ENCODE measurements around the gene CAMK1.

Gene CAMK1

DNA sequence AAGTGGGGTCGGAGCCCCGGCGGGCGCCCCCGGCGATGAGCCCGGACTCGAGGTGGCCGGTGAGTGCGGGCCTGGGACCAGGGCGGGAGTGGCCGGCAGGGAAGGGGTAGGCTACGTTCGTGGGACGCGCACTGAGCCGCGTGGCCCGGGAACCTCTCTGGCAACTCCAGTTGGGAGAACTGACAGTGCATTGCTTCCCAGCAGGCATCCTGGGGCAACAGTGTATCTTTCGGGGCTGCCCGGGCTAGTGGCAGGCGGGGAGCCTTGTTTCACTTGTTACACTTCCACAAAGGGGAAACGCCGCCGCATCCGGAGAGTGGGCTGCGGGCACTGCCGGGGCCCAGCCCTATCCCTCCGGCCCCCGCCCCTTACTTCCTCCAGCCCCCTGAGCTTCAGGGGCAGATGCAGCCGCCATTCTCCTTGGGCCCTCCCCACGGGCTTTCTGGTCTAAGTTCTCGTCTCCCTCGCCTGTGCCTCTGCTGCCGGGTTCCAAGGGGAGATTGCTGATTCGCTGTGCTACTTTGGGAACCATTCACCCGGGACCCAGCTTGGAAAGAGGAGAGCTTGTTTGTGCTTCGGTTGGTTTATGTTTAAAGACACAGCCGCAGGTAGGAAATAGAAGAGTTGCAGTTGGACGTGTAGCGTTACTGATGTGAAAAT lies 37.5 kb downstream of the CAMK1 start:
- DNase-seq: no peak

DNA sequence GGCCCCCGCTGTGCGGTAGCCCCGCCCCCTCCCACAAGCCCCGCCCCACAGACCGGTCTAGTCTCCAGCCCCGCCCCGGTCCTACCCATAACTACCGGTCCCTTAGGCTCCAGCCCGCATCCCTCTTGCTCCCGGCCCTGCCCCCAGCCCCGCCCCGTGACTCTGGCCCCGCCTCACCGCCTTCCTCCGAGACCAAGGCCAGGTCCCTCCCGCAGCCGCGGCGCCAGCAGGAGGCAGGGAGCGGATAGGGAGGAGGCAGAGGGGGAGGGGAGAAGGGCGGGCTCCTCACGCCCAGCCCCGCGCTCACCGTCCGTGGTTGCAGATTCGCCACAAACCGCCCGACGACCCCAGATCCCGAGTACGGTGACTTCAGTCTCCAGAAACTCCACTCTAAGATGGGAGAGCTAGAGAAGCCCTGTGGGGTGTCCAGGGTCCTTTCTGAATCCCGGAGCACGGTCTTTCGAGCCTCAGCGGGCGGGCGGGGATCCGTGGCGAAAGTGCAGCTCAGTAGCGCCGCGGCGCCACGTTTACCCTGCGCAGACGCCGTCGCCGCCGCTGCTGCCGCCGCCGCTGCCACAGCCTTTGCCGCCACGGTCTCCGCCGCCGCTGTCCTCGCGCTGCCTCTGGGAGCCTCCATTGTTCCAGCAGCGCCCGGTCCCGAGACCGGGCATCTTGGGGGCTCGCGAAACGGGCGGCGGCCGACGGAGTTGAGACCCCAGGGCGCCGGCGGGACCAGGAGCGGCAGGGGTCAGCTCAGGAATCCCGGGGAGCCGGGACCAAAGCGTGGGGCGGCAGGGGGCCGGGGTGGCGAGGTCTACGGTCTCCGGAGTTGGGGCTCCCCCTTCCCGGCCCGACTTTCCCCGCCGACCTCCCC lies 38.3 kb downstream of the CAMK1 start, which contains the start of gene BRPF1:
TSS of gene BRPF1 (plus strand) at position 530 of the 874 bp plus-strand sequence. CDS start 2,406 bp downstream, outside the sequence.
- peak; percentile 91 for DNase-seq

DNA sequence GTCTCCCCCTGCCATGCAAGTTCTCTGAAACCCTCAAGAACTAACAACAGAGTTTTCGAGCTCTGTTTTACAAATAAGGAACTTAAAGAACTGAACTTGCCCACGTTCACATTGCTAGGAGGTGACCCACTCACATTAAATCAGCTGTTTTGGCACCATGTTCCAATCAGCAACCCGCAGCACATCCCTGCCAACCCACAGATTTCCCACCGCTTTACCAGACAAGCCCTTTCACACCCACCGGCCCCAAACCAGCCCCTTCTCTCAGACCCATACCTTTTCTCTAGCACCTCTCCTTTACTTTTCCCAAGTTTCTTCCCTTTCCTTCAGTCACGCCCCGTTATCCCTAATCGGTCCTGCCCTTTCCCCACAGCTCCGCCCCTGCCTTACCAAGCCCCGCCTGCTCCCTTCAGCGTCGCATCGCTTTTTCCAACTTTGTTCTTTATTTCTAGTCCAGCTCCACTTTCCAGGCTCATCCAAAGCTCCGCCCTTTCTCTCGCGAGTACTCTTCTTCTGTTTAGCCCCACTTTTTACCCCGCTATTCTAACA lies 39.0 kb downstream of the CAMK1 start:
- no peak for DNase-seq

DNA sequence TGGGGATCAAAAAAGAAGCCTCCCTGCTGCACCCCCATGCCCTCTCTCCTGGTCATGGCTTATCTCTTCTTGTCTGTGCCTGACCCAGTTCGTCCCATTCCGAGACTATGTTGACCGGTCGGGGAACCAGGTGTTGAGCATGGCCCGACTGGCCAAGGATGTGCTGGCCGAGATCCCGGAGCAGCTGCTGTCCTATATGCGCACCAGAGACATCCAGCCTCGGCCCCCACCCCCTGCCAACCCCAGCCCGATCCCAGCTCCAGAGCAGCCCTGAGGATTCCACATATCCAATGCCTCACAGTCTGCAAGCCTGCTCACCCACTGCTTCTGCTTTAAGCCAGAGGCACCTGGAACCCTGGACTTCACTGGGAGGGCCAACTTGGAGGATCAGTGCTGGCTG lies 40.3 kb downstream of the CAMK1 start:
- no peak for DNase-seq

DNA sequence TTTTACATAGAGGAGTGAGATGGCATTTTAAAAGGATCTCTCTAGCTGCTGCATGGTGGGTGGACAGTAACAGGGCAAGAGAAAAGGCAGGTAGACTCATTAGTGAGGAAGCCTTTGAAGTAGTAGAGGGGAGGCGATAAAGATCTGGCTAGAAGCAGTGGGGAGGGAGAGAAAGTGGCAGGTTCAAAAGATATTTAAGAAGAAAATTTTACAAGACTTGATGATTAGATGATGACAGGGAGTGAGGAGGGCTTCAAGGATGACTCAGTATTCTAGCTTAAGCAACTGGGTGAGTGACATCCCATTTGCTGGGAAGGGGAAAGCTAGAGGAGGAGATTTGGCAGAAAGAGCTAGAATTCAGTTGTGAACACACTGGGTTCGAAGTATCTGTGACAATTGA lies 42.0 kb downstream of the CAMK1 start:
- DNase-seq: no peak

DNA sequence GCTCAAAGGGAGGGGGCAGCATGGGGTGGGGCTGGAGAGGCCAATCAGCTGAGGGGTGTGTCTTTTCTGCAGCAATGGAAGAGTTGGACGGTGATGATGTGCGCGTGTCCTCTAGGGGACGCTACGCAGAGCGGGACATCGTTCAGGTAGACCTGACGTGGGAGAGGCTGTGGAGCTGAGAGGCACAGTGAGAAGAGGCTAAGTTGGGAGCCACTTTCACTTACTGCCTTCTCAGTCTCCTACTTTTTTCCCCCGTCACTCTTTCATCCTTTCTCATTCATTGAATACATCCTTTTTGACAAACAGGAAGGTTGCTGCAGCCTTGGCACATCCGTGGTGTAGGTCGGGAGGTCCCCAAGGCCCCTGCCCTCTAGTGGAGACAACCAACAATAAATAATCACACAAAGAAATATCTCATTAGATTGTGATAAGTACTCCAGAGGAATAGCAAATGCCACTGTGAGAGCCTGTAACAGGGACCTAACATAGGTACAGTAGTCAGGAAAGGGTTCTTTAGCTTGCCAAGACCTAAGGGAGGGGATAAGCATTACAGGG lies 42.6 kb downstream of the CAMK1 start:
- no peak for DNase-seq

DNA sequence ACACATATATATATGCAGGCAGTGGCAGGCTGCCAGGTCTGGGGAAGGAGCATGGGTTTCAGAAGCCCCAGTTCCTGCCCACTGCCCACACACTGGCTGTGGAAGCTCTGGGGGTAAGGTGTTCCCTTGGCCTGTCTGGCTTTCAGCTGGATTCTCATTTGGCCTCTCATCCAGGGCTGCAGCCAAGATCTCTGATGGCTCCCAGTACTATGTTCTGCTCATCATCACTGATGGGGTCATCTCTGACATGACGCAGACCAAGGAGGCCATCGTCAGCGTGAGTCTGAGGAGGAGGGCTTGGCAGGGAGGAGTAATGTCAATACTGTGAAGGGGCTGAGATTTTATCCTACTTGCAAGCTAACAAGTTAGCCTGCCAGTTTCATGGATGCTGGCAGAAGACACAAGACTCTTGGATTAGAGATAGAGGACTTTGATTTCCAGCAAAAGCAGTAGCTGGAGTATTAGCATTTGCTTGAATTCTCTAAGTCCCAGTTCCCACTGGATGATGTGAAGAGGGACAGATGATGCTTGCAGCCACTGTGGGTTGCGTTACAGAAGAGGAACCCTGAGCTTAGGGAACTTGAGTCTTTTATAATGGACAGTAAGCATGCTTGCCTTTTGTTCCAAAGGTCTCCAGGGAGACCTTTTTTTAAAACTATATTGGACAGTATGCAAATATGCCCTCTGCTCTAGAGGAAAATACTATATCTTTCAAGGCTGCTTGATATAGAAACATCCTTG lies 43.8 kb downstream of the CAMK1 start:
- no peak for DNase-seq

DNA sequence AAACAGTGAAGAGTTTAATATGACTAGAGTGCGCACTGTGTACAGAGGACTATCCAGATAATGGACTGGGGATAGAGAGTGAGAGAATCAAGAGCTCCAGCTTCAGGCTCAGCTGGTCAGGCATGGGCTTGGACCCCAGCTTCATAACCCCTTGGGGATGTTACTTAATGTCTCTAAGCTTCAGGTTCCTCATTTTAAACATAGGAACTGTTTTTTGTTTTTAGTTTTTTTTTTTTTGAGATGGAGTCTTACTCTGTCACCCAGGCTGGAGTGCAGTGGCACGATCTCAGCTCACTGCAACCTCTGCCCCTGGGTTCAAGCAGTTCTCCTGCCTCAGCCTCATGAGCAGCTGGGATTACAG lies 48.1 kb downstream of the CAMK1 start:
- DNase-seq: no peak

DNA sequence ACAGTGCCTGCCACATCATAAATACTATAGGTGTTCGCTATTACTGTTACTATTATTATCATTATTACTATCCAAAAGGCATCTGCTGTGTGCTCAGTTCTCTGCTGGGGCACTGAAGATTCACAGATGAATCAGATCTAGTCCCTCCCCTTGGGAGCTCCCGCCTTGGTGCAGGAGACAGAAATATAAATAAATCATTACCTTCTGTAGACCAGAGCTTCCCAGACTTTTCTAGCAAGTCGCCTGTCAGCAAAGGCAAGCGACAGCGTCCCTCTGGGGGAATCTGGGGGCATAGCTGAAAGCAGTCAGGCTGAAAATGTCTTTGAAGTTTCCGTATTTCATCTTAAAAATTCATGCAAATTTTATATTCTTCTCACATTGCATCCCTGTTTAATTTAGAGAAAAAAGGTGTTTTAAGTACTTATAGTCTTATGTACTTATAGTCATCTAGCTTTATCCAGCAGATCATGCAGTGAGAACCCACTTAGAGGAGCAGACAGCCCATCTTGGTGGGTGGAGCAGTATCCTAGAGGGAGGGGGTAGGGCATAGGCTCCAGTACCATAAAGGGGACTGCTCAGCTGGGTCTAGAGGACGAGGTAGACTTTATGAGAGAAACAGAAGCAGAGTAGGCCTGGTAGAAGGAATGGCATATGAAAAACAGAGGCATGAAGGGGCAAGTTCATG lies 48.6 kb downstream of the CAMK1 start:
- no peak for DNase-seq

DNA sequence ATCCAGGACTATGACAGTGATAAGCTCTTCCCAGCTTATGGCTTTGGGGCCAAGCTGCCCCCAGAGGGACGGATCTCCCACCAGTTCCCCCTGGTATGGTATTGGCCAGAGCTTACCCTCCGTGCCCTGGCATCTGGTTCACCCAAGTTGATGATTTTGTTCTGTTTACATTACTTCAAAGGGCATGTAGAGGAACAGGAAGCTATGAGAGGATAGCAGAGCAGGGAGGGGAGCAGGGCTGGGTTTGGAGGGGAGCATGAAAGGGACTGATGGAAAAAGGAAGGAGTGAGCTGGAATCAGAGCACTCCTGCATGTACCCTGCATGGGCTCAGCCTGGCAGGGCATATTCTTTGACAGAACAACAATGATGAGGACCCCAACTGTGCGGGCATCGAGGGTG lies 51.6 kb downstream of the CAMK1 start:
- DNase-seq: no peak

DNA sequence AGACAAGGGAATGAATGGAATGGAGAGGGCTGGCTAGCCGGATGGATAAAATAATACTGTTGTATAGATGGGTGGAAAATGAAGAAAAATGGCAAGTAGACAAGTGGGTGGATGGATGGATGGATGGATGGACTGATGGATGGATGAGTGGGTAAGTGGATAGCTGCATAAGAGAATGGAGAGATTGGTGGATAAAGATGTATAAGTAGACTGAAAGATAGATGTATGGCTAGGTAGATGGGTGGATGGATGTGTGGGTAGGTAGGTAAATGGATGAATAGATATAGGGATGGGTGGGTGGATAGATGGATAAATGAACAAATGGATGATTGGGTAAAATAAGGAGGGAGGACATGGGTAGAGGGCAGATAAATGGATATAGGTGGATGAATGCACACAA lies 52.2 kb downstream of the CAMK1 start:
- DNase-seq: no peak

DNA sequence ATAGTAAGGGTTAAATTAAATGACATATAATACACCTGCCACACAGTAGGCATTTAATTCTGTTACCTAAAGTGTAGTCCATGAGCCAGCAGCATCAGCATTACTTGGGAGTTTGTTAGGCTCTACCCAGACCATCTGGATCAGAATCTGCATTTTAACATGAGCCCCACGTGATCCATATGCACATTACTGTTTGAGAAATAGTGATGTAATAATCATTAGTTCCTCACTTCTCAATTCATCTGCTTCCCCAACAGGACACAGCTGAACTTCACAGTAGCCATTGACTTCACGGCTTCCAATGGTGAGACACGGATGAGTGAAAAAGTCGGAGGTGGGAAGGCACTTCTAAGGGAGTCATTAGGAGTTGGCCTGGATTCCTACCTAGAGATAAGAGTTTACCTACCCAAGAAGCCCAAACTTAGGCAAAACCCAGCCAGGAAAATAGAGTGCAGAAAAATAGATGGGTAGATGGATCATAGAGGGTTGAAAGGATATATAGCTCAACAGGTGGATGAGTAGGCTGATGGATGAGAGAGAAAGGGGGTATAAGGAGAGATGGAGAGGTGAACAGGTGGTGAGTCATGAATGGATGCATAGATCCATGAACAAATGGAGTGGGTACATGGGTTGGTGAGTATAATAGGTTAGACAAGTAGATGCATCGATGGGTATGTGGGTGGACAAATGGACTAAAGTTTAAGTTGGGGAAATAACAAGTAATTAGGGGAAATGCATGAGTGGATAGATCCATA lies 52.8 kb downstream of the CAMK1 start:
- DNase-seq: no peak

DNA sequence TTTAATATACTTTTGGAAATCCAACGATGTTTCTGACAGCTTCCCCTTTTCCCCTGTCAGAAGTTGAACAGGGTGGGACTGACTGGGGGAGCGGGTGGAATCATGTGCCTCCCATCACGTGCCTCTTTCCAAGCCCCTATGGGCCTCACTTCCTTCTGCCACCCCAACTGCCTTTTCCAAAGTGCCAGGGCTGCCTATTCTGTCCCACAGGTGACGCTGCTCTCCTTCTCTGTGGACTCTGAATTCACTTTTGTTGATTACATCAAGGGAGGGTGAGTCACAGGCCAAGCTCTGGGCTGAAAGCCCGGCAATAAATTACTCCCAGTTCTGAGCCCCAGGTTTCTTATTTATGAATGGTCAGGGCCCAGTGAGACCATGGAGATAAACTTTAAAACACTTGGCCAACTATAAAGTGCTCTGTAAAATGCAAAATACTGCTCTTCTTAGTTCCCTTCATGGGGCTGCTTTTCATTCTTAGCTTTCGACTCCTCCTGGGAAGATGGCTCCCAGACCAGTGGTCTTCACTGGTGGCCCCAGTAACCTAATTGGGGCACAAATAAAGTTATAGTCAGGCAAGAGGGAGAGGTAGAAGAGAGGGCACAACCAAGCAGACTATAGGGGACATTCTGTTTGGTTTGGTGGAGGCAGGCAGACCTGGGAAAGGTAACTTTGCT lies 53.8 kb downstream of the CAMK1 start:
- peak; percentile 34 for DNase-seq

DNA sequence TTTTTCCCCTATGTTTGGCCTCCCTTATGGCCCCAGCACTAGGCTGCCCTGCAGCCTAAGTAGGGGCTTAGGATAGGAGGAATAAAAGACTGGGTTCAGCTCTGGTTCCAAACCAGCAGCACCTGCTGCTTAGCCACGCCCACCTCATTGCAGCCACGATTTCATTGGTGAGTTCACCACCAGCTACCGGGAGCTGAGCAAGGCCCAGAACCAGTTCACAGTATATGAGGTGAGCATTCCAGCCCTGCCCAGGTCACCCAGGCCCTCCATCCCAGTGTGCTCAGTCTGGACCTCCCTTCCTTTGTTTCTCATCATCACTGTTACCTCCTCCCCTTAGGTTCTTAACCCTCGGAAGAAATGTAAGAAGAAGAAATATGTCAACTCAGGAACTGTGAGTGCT lies 54.6 kb downstream of the CAMK1 start:
- DNase-seq: no peak

DNA sequence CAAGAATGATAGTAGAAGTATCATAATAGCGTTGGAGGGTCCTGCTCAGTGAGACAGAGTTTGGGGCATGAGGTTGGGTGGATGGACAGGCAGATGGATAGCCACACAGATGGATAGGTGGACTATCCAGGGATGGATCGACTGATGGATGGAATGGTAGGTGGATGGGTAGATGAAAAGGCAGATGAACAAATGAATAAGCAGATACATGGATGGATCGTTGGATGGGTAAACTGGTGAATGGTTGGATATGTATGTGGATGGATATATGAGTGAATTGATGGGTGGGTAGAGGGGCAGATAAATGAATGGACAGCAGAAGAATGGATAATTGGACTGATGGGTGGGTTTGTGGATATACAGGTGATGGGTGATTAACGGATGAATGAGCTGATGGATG lies 56.6 kb downstream of the CAMK1 start:
- DNase-seq: no peak

DNA sequence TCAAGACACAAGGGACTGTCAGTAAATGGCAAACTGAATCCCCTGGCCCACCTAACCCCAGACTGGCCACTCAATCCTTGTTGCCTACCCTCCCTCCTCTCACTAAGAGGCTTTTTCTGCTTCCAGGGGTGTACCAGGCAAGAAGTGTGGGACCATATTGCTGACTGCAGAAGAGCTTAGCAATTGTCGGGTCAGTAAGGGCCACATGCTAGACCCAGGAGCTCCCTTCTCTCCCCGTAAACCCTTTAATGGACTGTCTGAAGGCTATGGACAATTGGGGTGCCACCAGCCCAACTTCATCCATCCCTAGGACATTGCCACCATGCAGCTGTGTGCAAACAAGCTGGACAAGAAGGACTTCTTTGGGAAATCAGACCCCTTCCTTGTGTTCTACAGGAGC lies 57.3 kb downstream of the CAMK1 start:
- DNase-seq: no peak

DNA sequence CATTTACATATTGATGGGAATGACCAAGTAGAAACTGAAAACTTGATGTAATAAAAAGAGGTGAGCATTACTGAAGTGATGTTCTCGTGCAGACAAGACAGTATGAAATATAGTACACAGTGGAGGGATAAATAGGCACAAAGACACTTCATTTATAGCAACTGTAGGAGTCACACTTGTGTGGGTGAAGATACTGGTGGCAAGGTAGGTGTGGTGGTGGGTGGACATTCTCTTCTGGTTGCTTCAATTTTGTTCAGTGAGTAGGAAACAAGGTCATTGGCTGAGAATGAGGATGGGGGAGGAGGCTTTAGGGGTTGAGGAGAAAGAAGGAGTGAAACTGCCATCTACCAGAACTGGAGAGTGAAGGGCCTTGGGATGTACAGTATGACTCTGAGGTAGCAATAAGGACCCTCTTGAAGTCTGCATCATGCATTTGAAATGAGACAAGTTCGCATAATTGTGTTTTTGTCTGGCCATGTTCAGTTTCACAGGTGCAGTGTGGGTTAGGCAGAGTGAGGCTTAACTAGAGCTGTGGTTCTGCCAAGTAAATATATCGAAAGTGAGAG lies 59.5 kb downstream of the CAMK1 start:
- DNase-seq: no peak

Data from NCI-H446 treated with DMSO at 0.1 percent for 48 hours (cell line).